ENCODE measurements around the gene UGT1A7. TPM values are rescaled to one million over a fixed set of nuclear protein-coding genes. Genes with fewer than 3 reads are reported as not detected.
A peak's percentile ranks its signal among the peaks of the same experiment; 100 is the strongest.

UGT1A7 gene
- total RNA-seq, 6 experiments from 2014 or later, result 1.3 to 6.9 (median 4.6) TPM

GRCh38 chr2:233706720-233707119 lies 25.0 kb downstream of the UGT1A7 start:
- intact Hi-C loops (cut with DNase I), result no loop called here
- Histone ChIP-seq H3K27me3 (no peaks in the 10 kb centered on the region), H3K4me1 (peaks cover 0 to 96% (median 26%) of the 10 kb centered on the region in 4 donors), H3K4me3 (peak overlapping the region in 1 of 3 donors; percentile 5), H3K9me3 (no peaks in the 10 kb centered on the region), H3K36me3 (no peaks in the 10 kb centered on the region), H3K27ac (peak overlapping the region in 2 of 3 donors; percentile 51 to 79)
- TF ChIP-seq, protein P1, sequence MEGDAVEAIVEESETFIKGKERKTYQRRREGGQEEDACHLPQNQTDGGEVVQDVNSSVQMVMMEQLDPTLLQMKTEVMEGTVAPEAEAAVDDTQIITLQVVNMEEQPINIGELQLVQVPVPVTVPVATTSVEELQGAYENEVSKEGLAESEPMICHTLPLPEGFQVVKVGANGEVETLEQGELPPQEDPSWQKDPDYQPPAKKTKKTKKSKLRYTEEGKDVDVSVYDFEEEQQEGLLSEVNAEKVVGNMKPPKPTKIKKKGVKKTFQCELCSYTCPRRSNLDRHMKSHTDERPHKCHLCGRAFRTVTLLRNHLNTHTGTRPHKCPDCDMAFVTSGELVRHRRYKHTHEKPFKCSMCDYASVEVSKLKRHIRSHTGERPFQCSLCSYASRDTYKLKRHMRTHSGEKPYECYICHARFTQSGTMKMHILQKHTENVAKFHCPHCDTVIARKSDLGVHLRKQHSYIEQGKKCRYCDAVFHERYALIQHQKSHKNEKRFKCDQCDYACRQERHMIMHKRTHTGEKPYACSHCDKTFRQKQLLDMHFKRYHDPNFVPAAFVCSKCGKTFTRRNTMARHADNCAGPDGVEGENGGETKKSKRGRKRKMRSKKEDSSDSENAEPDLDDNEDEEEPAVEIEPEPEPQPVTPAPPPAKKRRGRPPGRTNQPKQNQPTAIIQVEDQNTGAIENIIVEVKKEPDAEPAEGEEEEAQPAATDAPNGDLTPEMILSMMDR (IDR thresholded peaks at IDR 0.05), result no peak
- no peak for TF ChIP-seq POLR2A (IDR thresholded peaks at IDR 0.05)
- ATAC-seq, result peak in 3 of 4 donors; percentile 1 to 9 (median 7)
- no peak for DNase-seq
- WGBS (ENCODE audit: insufficient coverage, low coverage, low lambda C conversion rate, missing lambda C conversion rate), result 8% methylated on average over 1 of the region's 1 CpG

- ATAC-seq, result no peak
- DNase-seq, result no peak
- 59% methylated on average over 9 of the region's 10 CpGs for WGBS (ENCODE audit: insufficient coverage, low coverage, low lambda C conversion rate, missing lambda C conversion rate)
Measured at GRCh38 chr2:233707940-233708644, 26.4 kb downstream of the UGT1A7 start.

GRCh38 chr2:233708942-233709341 lies 27.2 kb downstream of the UGT1A7 start:
- Histone ChIP-seq H3K36me3 (peaks cover 0 to 3% (median 0%) of the 10 kb centered on the region in 4 donors), H3K9me3 (no peaks in the 10 kb centered on the region), H3K27ac (peak overlapping the region in 1 of 3 donors; percentile 32), H3K4me3 (no peak overlapping the region), H3K4me1 (peaks cover 0 to 91% (median 26%) of the 10 kb centered on the region in 4 donors), H3K27me3 (no peaks in the 10 kb centered on the region)
- ATAC-seq, result no peak
- DNase-seq, result no peak
- no peak for TF ChIP-seq POLR2A (IDR thresholded peaks at IDR 0.05)
- TF ChIP-seq, protein P1 (IDR thresholded peaks at IDR 0.05), result no peak
- WGBS (ENCODE audit: insufficient coverage, low coverage, low lambda C conversion rate, missing lambda C conversion rate), result 74% methylated on average over 5 of the region's 5 CpGs
- intact Hi-C loops (cut with DNase I), result no loop called here

More at GRCh38 chr2:233707940-233708644, 26.4 kb downstream of the UGT1A7 start:
- no peaks in the 10 kb centered on the region for H3K9me3 ChIP-seq
- H3K4me3 ChIP-seq, result no peak overlapping the region
- intact Hi-C loops (cut with DNase I), result no loop called here
- TF ChIP-seq, protein P1 (IDR thresholded peaks at IDR 0.05), result no peak
- TF ChIP-seq POLR2A (IDR thresholded peaks at IDR 0.05), result no peak
- H3K27ac ChIP-seq, result peak overlapping the region in 1 of 3 donors; percentile 9
- H3K36me3 ChIP-seq, result peaks cover 0 to under 1% (median 0%) of the 10 kb centered on the region in 4 donors
- H3K27me3 ChIP-seq, result no peaks in the 10 kb centered on the region
- peaks cover 0 to 96% (median 26%) of the 10 kb centered on the region in 4 donors for H3K4me1 ChIP-seq

DNA sequence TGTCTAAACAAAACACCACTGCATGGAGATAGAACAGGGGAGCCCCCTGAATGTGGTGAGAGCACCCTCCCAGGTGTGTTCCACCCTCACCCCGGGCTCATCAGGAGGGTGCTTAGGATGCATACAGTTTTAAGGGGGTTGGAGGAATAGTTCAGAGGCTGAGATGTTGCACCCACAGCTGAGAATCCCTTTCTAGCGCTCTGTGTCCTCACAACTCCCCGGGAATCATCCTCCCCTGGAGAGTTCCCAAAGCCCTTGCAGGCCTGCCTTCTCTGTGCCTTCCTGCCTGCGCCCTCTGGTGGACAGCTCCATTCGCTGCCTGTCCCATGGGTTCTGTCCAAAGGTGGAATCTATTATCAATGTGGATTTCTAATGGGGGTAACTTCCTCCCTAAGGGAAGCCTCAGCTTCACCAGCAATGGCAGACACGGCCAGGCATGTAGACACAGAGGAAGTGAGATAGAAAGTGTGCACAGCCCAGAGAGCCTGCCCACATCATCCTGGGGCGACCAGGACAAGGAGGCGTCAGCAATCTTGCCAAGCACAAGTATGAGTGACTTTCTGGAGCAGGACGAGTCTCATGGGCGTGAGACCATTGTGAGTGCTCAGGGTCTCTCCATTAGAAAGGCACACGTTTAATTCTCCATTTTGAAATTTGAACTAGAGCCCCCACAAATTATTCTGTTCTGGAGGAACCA lies 29.8 kb downstream of the UGT1A7 start:
- H3K27ac ChIP-seq, result peak overlapping the region in 1 of 3 donors; percentile 6
- no peak overlapping the region for H3K4me3 ChIP-seq
- TF ChIP-seq, protein P1 (IDR thresholded peaks at IDR 0.05), result peak; percentile 86 to 94 (median 92)
- no peak for TF ChIP-seq POLR2A (IDR thresholded peaks at IDR 0.05)
- DNase-seq (peak; percentile 88 to 90 (median 90)), ATAC-seq (peak; percentile 93 to 98 (median 96))
- WGBS (ENCODE audit: insufficient coverage, low coverage, low lambda C conversion rate, missing lambda C conversion rate), result 23% methylated on average over 10 of the region's 11 CpGs
- peaks cover 0 to 3% (median 0%) of the 10 kb centered on the region in 4 donors for H3K36me3 ChIP-seq
- peaks cover 0 to 87% (median 17%) of the 10 kb centered on the region in 4 donors for H3K4me1 ChIP-seq
- no peaks in the 10 kb centered on the region for H3K27me3 ChIP-seq
- H3K9me3 ChIP-seq, result no peaks in the 10 kb centered on the region
- intact Hi-C loops (cut with DNase I), result no loop called here

Measured in right lobe of liver (tissue), 6 donors.